ENCODE measurements around the gene KIF16B.

KIF16B gene

GRCh38 chr20:16257021-16257420, 316.2 kb downstream of the KIF16B start:
- DNase-seq (ENCODE audit: low read depth) = no peak
- no peak overlapping the region for H3K4me3 ChIP-seq (ENCODE audit: control insufficient read depth, low read depth, low read length)
- TF ChIP-seq CTCF (IDR thresholded peaks at IDR 0.05; ENCODE audit: control insufficient read depth, insufficient read depth, low read depth, low read length, missing control alignments) = no peak

DNA sequence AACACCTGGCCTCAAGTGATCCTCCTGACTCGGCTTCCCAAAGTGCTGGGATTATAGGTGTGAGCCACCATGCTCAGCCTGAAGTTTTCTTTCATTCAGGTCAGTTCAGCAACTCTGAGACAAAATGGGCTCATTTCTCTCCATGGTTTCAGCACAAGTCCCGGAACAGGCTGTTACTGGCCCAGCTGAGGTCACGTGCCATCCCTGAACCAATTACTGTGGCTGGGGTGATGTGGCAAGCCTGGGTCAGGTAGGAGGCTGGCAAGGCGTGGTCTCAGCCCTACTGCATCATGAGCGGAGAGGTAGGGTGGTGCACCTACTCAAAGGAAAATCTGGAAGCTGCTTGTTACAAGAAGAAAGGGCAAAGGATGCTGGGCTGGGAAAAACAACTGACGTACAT, 326.4 kb downstream of the KIF16B start:
- no peak for DNase-seq (ENCODE audit: low read depth)
- TF ChIP-seq CTCF (IDR thresholded peaks at IDR 0.05; ENCODE audit: control insufficient read depth, insufficient read depth, low read depth, low read length, missing control alignments) = no peak

GRCh38 chr20:16246291-16246690, 327.0 kb downstream of the KIF16B start:
- no peak for TF ChIP-seq CTCF (IDR thresholded peaks at IDR 0.05; ENCODE audit: control insufficient read depth, insufficient read depth, low read depth, low read length, missing control alignments)
- DNase-seq (ENCODE audit: low read depth) = no peak
- H3K4me3 ChIP-seq (ENCODE audit: control insufficient read depth, low read depth, low read length) = no peak overlapping the region

More for the DNA sequence above, 326.4 kb downstream of the KIF16B start:
- no peak overlapping the region for H3K4me3 ChIP-seq (ENCODE audit: control insufficient read depth, low read depth, low read length)

DNA sequence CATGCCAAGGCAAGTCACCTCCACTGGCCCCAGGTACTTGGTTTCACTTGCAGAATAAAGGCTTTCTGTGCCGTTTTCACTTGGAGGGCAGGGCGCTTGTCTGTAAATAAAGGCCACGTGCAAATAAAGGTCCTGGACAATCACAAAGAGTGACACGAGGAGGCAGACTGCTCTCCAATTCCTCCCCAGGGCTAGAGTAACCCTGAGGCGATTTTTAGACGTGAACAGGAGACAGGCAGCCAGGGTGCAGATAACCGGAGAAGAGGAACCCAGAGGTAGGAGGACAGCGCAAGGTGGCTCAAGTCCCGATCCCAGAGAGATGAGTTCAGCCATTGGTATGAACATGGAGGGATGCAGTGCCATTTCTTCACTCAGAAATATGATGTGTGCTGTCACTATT, 327.4 kb downstream of the KIF16B start:
- no peak for DNase-seq (ENCODE audit: low read depth)
- H3K4me3 ChIP-seq (ENCODE audit: control insufficient read depth, low read depth, low read length) = no peak overlapping the region
- TF ChIP-seq CTCF (IDR thresholded peaks at IDR 0.05; ENCODE audit: control insufficient read depth, insufficient read depth, low read depth, low read length, missing control alignments) = no peak

DNA sequence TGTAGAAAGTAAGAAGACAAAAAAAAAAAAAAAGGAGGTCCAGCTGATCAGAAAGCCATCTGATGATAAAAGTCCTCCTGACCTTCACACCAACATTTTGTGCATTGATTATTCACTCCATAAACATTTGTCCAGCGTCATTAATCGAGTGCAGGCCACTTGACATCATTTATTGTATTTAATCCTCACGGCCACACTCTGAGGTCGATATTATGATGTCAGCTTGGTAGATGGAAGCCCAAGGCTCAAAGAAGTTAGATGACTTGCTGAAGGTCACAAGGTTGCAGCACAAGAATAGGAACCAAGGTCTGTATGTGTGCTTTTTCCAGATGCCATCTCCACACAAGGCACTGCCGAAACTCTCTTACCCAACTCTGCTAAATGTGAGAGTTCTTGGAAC, 328.4 kb downstream of the KIF16B start:
- no peak overlapping the region for H3K4me3 ChIP-seq (ENCODE audit: control insufficient read depth, low read depth, low read length)
- DNase-seq (ENCODE audit: low read depth) = no peak
- TF ChIP-seq CTCF (IDR thresholded peaks at IDR 0.05; ENCODE audit: control insufficient read depth, insufficient read depth, low read depth, low read length, missing control alignments) = no peak

GRCh38 chr20:16243470-16243869, 329.8 kb downstream of the KIF16B start:
- DNase-seq (ENCODE audit: low read depth) = no peak
- H3K4me3 ChIP-seq (ENCODE audit: control insufficient read depth, low read depth, low read length) = no peak overlapping the region
- TF ChIP-seq CTCF (IDR thresholded peaks at IDR 0.05; ENCODE audit: control insufficient read depth, insufficient read depth, low read depth, low read length, missing control alignments) = no peak

GRCh38 chr20:16241911-16242310, 331.3 kb downstream of the KIF16B start:
- no peak for DNase-seq (ENCODE audit: low read depth)
- TF ChIP-seq CTCF (IDR thresholded peaks at IDR 0.05; ENCODE audit: control insufficient read depth, insufficient read depth, low read depth, low read length, missing control alignments) = no peak
- no peak overlapping the region for H3K4me3 ChIP-seq (ENCODE audit: control insufficient read depth, low read depth, low read length)

All from AG09309 (cell line).